Hepatocyte (in vitro differentiated cells): ENCODE data around the gene GIPC2. TPM values are rescaled to one million over a fixed set of nuclear protein-coding genes. Genes with fewer than 3 reads are reported as not detected.

ENCODE experiments used
- DNase-seq: peaks from one replicate; pipeline ENCODE4 v3.0.0-alpha.2; 2016; ENCODE audit warnings: low spot score
- H2AFZ ChIP-seq: fragments of 200-600 bp; sonication (generic); 2 replicates; pipeline ENCODE4 v1.6.0; 2016; ENCODE audit warnings: antibody characterized with exemption, mild to moderate bottlenecking
- H3K27ac ChIP-seq: fragments of 200-600 bp; sonication (generic); 2 replicates; pipeline ENCODE4 v1.5.1; 2016; ENCODE audit warnings: mild to moderate bottlenecking
- H3K27me3 ChIP-seq: fragments of 200-600 bp; sonication (generic); 2 replicates; pipeline ENCODE4 v1.6.1; 2016
- H3K36me3 ChIP-seq: fragments of 200-600 bp; sonication (generic); replicated peaks from 2 replicates; pipeline ENCODE4 v1.5.1; 2016; ENCODE audit warnings: low read depth; ENCODE audit not compliant: insufficient read depth
- H3K4me1 ChIP-seq: fragments of 200-600 bp; sonication (generic); 2 replicates; pipeline ENCODE4 v1.5.1; 2016; ENCODE audit warnings: mild to moderate bottlenecking, moderate library complexity; ENCODE audit not compliant: insufficient read depth
- H3K4me2 ChIP-seq: fragments of 200-600 bp; sonication (generic); 2 replicates; pipeline ENCODE4 v1.6.0; 2016
- H3K4me3 ChIP-seq: fragments of 200-600 bp; sonication (generic); 2 replicates; pipeline ENCODE4 v1.5.1; 2016; ENCODE audit warnings: mild to moderate bottlenecking
- H3K79me2 ChIP-seq: fragments of 200-600 bp; sonication (generic); 2 replicates; pipeline ENCODE4 v1.6.0; 2017; ENCODE audit warnings: mild to moderate bottlenecking
- H3K9me2 ChIP-seq: fragments of 200-600 bp; sonication (generic); replicated peaks from 2 replicates; pipeline ENCODE4 v1.6.0; 2017; ENCODE audit warnings: mild to moderate bottlenecking; ENCODE audit not compliant: insufficient read depth
- H3K9me3 ChIP-seq: fragments of 200-600 bp; sonication (generic); 2 replicates; pipeline ENCODE4 v1.5.1; 2016; ENCODE audit warnings: low read depth, mild to moderate bottlenecking
- H4K20me1 ChIP-seq: fragments of 200-600 bp; sonication (generic); 2 replicates; pipeline ENCODE4 v1.6.0; 2016; ENCODE audit warnings: mild to moderate bottlenecking; ENCODE audit not compliant: insufficient read depth, poor library complexity, severe bottlenecking
- CTCF ChIP-seq: fragments of 200-600 bp; sonication (generic); IDR thresholded peaks from 2 replicates; pipeline ENCODE4 v1.5.1; 2016; ENCODE audit warnings: antibody characterized with exemption, mild to moderate bottlenecking; ENCODE audit not compliant: poor library complexity
- EZH2 ChIP-seq: fragments of 200-600 bp; sonication (generic); IDR thresholded peaks from 2 replicates; pipeline ENCODE4 v1.6.1; 2016; ENCODE audit warnings: antibody characterized with exemption, mild to moderate bottlenecking, borderline replicate concordance
- EZH2phosphoT487 ChIP-seq: fragments of 200-600 bp; sonication (generic); IDR thresholded peaks from one replicate; pipeline ENCODE4 v1.6.1; 2018; ENCODE audit warnings: antibody characterized with exemption, mild to moderate bottlenecking, low read depth, moderate library complexity; ENCODE audit not compliant: unreplicated experiment, severe bottlenecking
- WGBS: methylation state at CpG from one replicate; pipeline ENCODE4 v1.1.6; 2016; ENCODE audit warnings: low lambda C conversion rate; ENCODE audit errors: missing lambda C conversion rate; 5-methylcytosine and 5-hydroxymethylcytosine counted together
- polyA plus RNA-seq: library from polyadenylated mRNA; unstranded; fragments of >200 nt; fragmentation: Nextera tagmentation; extraction: Ambion mirVana; gene quantifications from 2 replicates; pipeline ENCODE4 v1.2.1, GENCODE V29; 2016
- total RNA-seq: library from RNA; depleted of rRNA; stranded (reverse); fragments of >200 nt; gene quantifications from 2 replicates; pipeline ENCODE4 v1.2.3, GENCODE V29; 2014

GIPC2 gene
- total and polyA plus RNA-seq, 2 experiments from 2014 or later = 16.9 to 24.0 TPM

DNA sequence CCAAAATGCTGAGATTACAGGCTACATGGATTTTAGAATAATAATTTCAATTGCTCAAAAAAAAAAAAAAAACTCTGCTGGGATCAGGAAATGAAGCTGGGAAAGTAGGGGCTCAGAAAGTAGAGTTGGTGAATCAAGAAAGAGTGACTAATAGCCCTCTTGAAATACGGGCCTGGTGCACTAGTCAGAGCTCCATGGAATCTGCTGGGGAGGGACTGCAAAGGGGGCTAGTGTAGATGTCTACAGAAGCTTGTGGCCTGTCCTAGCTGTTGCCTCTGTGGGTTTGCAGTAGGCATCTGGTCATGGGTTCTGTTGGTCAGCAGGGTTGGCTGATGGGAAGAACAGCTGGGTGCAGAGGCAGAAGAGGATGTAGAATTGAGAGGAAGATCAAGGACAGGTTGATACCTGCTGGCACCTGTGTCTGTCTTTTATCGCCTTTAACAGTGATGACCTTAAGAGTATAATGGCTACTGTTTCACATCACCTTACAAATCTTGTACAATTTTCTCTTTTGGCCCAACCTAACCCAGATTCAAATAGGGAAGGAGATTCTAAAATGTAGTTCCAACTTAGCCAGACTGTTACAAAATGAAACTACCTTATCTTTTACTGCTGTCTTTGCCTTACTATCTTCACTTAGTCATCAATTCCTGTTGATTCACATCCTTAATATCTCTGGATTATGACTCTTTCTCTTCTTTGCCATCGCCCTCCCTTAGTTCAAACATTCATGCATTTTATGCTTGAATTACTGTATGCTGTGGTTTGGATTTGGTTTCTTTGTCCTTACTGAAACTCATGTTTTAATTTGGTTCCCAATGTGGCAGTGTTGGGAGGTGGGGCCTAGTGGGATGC is 126.2 kb downstream of the GIPC2 start:
- Histone ChIP-seq H3K79me2 (no peaks in the 10 kb centered on the region), H3K36me3 (no peaks in the 10 kb centered on the region), H4K20me1 (no peaks in the 10 kb centered on the region), H3K27ac (no peak overlapping the region), H3K4me1 (no peaks in the 10 kb centered on the region), H3K9me3 (no peaks in the 10 kb centered on the region), H2AFZ (no peak overlapping the region), H3K27me3 (no peaks in the 10 kb centered on the region), H3K4me3 (no peak overlapping the region), H3K4me2 (no peak overlapping the region), H3K9me2 (no peaks in the 10 kb centered on the region)
- no peak for DNase-seq
- WGBS = 79% methylated on average over 3 of the region's 3 CpGs
- no peak for TF ChIP-seq CTCF
- no peak for TF ChIP-seq EZH2phosphoT487
- TF ChIP-seq EZH2 = no peak

- H2AFZ ChIP-seq = no peak overlapping the region
- no peak overlapping the region for H3K4me2 ChIP-seq
- H3K79me2 ChIP-seq = no peaks in the 10 kb centered on the region
- no peaks in the 10 kb centered on the region for H3K36me3 ChIP-seq
- H3K4me3 ChIP-seq = no peak overlapping the region
- no peaks in the 10 kb centered on the region for H3K9me2 ChIP-seq
- H3K27me3 ChIP-seq = no peaks in the 10 kb centered on the region
- no peak overlapping the region for H3K27ac ChIP-seq
- WGBS = 37% methylated on average over 3 of the region's 3 CpGs
- no peaks in the 10 kb centered on the region for H4K20me1 ChIP-seq
- DNase-seq = peak; percentile 60
- no peaks in the 10 kb centered on the region for H3K9me3 ChIP-seq
- TF ChIP-seq EZH2 (no peak), EZH2phosphoT487 (no peak), CTCF (no peak)
- no peaks in the 10 kb centered on the region for H3K4me1 ChIP-seq
Observed at GRCh38 chr1:78176448-78176847, 130.7 kb downstream of the GIPC2 start.

DNA sequence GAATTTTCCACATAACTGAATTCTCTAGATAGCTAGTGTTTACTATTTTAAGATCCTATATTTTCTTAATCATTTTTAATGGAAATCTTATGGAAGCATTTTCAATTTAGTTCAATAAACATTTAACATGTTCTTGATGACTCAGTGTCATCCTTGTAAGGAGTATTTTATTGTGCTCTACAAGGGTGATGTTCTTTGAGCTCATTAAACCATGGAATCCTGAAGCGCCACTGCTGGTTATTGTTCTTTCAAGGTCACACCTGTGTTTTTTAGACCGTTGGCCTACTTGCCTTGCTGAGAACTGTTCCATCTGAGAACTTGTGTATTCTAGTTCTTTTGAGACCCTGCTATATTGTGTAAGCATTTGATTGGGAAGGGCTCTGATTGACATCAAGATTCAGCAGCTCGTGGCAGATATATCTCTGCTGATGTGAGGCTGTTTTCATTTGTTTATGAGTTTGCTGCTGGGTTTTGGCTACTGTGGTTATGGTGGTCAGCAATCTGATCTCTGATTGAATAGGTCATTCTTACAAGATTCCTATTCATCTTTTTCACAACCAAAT is 132.0 kb downstream of the GIPC2 start:
- H3K79me2 ChIP-seq = no peaks in the 10 kb centered on the region
- DNase-seq = no peak
- no peaks in the 10 kb centered on the region for H3K27me3 ChIP-seq
- H3K4me3 ChIP-seq = no peak overlapping the region
- H3K27ac ChIP-seq = no peak overlapping the region
- no peaks in the 10 kb centered on the region for H3K9me3 ChIP-seq
- no peaks in the 10 kb centered on the region for H3K4me1 ChIP-seq
- no peak overlapping the region for H3K4me2 ChIP-seq
- H3K36me3 ChIP-seq = no peaks in the 10 kb centered on the region
- TF ChIP-seq CTCF = no peak
- 73% methylated on average over 3 of the region's 3 CpGs for WGBS
- no peaks in the 10 kb centered on the region for H4K20me1 ChIP-seq
- H3K9me2 ChIP-seq = no peaks in the 10 kb centered on the region
- no peak overlapping the region for H2AFZ ChIP-seq
